Vagina (tissue), 2 donors: Measurements from ENCODE around the gene DMD. TPM values are rescaled to one million over a fixed set of nuclear protein-coding genes. Genes with fewer than 3 reads are reported as not detected.

Experiments
- DNase-seq, 2 donors: peaks; one replicate each; pipeline ENCODE4 v3.0.0-alpha.2; 2017; ENCODE audit errors: extremely low spot score in 2 of 2
- H3K27ac ChIP-seq: fragments of 200-600 bp; sonication (generic); one replicate; pipeline ENCODE4 v1.5.1; 2019
- H3K27me3 ChIP-seq: fragments of 200-600 bp; sonication (generic); one replicate; pipeline ENCODE4 v1.5.1; 2019
- H3K36me3 ChIP-seq, 2 donors: fragments of 200-600 bp; sonication (generic); one replicate each; pipeline ENCODE4 v1.5.1; 2017 to 2019
- H3K4me1 ChIP-seq: fragments of 200-600 bp; sonication (generic); one replicate; pipeline ENCODE4 v1.5.1; 2019
- H3K4me3 ChIP-seq, 2 donors: fragments of 200-600 bp; sonication (generic); 1 replicate in 1 of 2; 2 replicates in 1 of 2; pipeline ENCODE4 v1.5.1; 2016 to 2019
- H3K9me3 ChIP-seq: fragments of 200-600 bp; sonication (generic); one replicate; pipeline ENCODE4 v1.5.1; 2019
- POLR2A ChIP-seq, 2 donors: fragments of 450-650 bp; IDR thresholded peaks; one replicate each; pipeline ENCODE4 v1.6.1; 2017; ENCODE audit warnings: antibody characterized with exemption in 2 of 2, mild to moderate bottlenecking in 2 of 2, moderate library complexity in 2 of 2
- POLR2AphosphoS5 ChIP-seq, 2 donors: sonication (generic); formaldehyde crosslinking; IDR thresholded peaks; one replicate each; pipeline ENCODE4 v1.9.0; 2017; ENCODE audit warnings: antibody characterized with exemption in 2 of 2, mild to moderate bottlenecking in 2 of 2, low read depth in 1 of 2; ENCODE audit not compliant: insufficient read depth in 1 of 2
- intact Hi-C: fragments of 100-400 bp; cut with DNase I; formaldehyde crosslinking; loops from one replicate; pipeline ENCODE4 v1.15.1; 2023
- total RNA-seq: library from RNA; depleted of rRNA; stranded (reverse); fragments of >200 nt; gene quantifications from one replicate; pipeline ENCODE4 v1.2.3, GENCODE V29; 2016
- TF ChIP-seq, protein P1 (sequence below), 3 experiments: fragments of 450-650 bp in 2 of 3; fragments of 200-600 bp in 1 of 3; sonication (generic) in 1 of 3; IDR thresholded peaks; one replicate each; pipeline ENCODE4 v1.5.1; 2017 to 2019; ENCODE audit warnings: antibody characterized with exemption in 3 of 3, mild to moderate bottlenecking in 2 of 3, moderate library complexity in 2 of 3

DMD gene
- total RNA-seq, 1 donor from 2014 or later: 25.8 TPM

DNA sequence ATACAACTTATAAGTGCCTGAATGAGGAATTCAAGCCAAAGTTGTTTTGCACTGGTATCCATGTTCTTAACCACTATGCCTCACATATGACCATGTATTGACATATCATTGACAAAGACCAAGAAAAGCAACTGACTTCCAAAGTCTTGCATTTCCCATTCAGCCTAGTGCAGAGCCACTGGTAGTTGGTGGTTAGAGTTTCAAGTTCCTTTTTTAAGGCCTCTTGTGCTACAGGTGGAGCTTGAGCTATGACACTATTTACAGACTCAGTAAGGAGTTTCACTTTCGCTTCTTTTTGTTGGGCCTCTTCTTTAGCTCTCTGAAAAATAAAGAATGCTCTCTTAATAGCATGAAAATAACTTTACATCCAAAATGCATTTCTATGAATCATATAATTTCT, 763.0 kb downstream of the DMD start:
- no peaks in the 10 kb centered on the region for H3K9me3 ChIP-seq
- DNase-seq: no peak
- no peaks in the 10 kb centered on the region for H3K36me3 ChIP-seq
- H3K27ac ChIP-seq: no peak overlapping the region
- H3K4me1 ChIP-seq: no peaks in the 10 kb centered on the region
- TF ChIP-seq, protein P1, sequence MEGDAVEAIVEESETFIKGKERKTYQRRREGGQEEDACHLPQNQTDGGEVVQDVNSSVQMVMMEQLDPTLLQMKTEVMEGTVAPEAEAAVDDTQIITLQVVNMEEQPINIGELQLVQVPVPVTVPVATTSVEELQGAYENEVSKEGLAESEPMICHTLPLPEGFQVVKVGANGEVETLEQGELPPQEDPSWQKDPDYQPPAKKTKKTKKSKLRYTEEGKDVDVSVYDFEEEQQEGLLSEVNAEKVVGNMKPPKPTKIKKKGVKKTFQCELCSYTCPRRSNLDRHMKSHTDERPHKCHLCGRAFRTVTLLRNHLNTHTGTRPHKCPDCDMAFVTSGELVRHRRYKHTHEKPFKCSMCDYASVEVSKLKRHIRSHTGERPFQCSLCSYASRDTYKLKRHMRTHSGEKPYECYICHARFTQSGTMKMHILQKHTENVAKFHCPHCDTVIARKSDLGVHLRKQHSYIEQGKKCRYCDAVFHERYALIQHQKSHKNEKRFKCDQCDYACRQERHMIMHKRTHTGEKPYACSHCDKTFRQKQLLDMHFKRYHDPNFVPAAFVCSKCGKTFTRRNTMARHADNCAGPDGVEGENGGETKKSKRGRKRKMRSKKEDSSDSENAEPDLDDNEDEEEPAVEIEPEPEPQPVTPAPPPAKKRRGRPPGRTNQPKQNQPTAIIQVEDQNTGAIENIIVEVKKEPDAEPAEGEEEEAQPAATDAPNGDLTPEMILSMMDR (IDR thresholded peaks at IDR 0.05): no peak
- no peak for TF ChIP-seq POLR2A (IDR thresholded peaks at IDR 0.05)
- no peak for TF ChIP-seq POLR2AphosphoS5 (IDR thresholded peaks at IDR 0.05; ENCODE audit: insufficient read depth in 1 of 2, low read depth in 1 of 2)
- no peaks in the 10 kb centered on the region for H3K27me3 ChIP-seq
- H3K4me3 ChIP-seq: no peak overlapping the region
- intact Hi-C loops: no loop called here

DNA sequence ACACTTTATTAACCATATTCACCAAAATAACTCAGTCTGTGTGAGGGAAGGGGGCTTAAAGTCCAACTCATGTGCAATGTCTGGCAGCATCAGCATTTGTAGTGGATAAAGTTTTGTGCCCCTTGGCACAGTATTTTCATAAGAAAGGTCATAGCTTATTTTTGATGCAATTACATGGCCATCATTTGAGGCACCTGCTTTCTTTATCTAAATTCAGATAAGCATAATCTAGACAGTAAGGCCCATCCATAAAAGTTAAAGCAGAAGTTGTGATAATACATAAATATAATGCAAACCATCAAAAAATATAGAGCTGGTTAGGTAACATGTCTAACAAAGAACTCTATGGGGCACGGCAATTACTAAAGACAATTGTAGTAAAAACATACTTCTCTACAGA, 763.7 kb downstream of the DMD start:
- no peaks in the 10 kb centered on the region for H3K4me1 ChIP-seq

DNA sequence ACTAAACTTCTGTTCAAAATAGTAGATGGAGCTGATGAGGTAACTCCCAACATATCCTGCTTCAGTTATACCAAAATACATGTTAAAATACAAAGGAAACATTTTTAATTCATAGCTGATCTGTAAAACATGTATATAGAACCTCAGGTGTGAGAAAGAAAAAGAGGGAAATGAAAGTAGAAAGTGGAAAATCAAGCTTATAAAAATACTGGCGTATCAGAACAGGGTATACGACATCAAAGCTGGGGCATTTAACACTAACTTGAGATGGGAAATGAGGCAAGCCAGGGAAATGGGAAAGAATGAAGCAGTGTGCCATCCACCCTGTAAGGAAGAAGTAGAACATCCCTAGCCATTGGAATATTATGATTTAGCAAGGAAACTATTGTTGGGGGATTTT, 767.5 kb downstream of the DMD start:
- no peaks in the 10 kb centered on the region for H3K36me3 ChIP-seq
- no peaks in the 10 kb centered on the region for H3K27me3 ChIP-seq
- no peaks in the 10 kb centered on the region for H3K9me3 ChIP-seq
- TF ChIP-seq POLR2A (IDR thresholded peaks at IDR 0.05): no peak
- TF ChIP-seq, protein P1 (IDR thresholded peaks at IDR 0.05): no peak
- no peak for TF ChIP-seq POLR2AphosphoS5 (IDR thresholded peaks at IDR 0.05; ENCODE audit: insufficient read depth in 1 of 2, low read depth in 1 of 2)
- H3K4me1 ChIP-seq: no peaks in the 10 kb centered on the region
- no peak for DNase-seq
- no peak overlapping the region for H3K27ac ChIP-seq
- no peak overlapping the region for H3K4me3 ChIP-seq
- intact Hi-C loops: no loop called here

More for the DNA sequence above, 763.7 kb downstream of the DMD start:
- no peak overlapping the region for H3K27ac ChIP-seq
- no peaks in the 10 kb centered on the region for H3K27me3 ChIP-seq
- H3K36me3 ChIP-seq: no peaks in the 10 kb centered on the region
- no peaks in the 10 kb centered on the region for H3K9me3 ChIP-seq
- no peak overlapping the region for H3K4me3 ChIP-seq
- DNase-seq: no peak
- intact Hi-C loops: no loop called here
- TF ChIP-seq, protein P1 (IDR thresholded peaks at IDR 0.05): no peak
- TF ChIP-seq POLR2AphosphoS5 (IDR thresholded peaks at IDR 0.05; ENCODE audit: insufficient read depth in 1 of 2, low read depth in 1 of 2): no peak
- TF ChIP-seq POLR2A (IDR thresholded peaks at IDR 0.05): no peak

DNA sequence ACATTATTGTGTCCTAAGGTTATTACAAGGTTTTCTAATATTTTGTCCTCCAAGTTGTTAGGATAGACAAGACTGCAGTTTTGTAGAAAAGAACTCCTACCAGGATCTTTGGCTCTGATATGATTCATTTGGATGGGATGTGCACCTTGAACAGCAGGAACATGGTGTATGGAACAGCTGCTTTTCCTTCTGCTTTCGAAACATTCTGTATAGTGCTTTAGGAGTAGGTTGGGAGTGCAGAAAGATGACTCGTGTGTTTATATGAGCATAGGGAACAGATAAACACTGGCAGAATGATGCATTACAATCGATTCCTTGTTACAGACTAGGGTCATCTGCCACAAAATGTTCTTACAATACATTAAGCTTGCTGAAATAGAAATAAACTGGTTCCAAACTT, 790.1 kb downstream of the DMD start:
- intact Hi-C loops: no loop called here
- no peak overlapping the region for H3K27ac ChIP-seq
- DNase-seq: no peak
- TF ChIP-seq POLR2A (IDR thresholded peaks at IDR 0.05) (no peak), POLR2AphosphoS5 (IDR thresholded peaks at IDR 0.05; ENCODE audit: insufficient read depth in 1 of 2, low read depth in 1 of 2) (no peak)
- TF ChIP-seq, protein P1 (IDR thresholded peaks at IDR 0.05): no peak
- H3K4me3 ChIP-seq: no peak overlapping the region
- H3K9me3 ChIP-seq: no peaks in the 10 kb centered on the region
- no peaks in the 10 kb centered on the region for H3K4me1 ChIP-seq
- H3K36me3 ChIP-seq: no peaks in the 10 kb centered on the region
- H3K27me3 ChIP-seq: no peaks in the 10 kb centered on the region

DNA sequence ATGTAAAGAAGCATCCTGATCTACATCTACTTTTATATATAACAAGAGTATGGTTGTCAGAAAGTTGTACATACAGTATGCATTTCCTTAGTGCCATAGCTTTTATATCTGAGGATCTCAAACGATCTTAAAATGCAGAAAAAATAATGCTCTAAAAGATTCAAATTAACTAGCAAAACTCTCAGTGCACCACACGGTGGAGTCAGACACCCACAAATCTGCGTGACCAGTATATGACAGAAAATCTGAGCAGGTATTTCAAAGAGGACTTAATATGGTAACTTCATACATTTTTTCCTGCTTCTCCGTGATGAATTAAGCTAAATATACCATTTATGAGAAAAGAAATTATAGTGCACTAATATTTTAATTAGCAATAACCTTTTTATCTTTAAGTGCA, 803.0 kb downstream of the DMD start:
- H3K4me3 ChIP-seq: no peak overlapping the region
- H3K4me1 ChIP-seq: no peaks in the 10 kb centered on the region
- TF ChIP-seq POLR2AphosphoS5 (IDR thresholded peaks at IDR 0.05; ENCODE audit: insufficient read depth in 1 of 2, low read depth in 1 of 2) (no peak), POLR2A (IDR thresholded peaks at IDR 0.05) (no peak)
- TF ChIP-seq, protein P1 (IDR thresholded peaks at IDR 0.05): no peak
- no peak overlapping the region for H3K27ac ChIP-seq
- no peaks in the 10 kb centered on the region for H3K27me3 ChIP-seq
- no peak for DNase-seq
- no peaks in the 10 kb centered on the region for H3K9me3 ChIP-seq
- intact Hi-C loops: no loop called here
- H3K36me3 ChIP-seq: no peaks in the 10 kb centered on the region
